Left renal pelvis (tissue), 4 donors: ENCODE data around the gene ACSL3. TPM values are rescaled to one million over a fixed set of nuclear protein-coding genes. Genes with fewer than 3 reads are reported as not detected.

Source experiments
- polyA plus RNA-seq, 4 donors: library from polyadenylated mRNA; unstranded; fragments of 120-200 nt; gene quantifications; one replicate each; pipeline ENCODE4 v1.2.1, GENCODE V29; 2013; ENCODE audit not compliant: insufficient read length in 4 of 4

The ACSL3 gene
- polyA plus RNA-seq, 4 donors = 59.6 to 79.1 (median 67.2) TPM

Other genes starting within 250 kb of the ACSL3 start
- 10 to 100 TPM; 24.7 to 32.7 (median 26.1) TPM for gene FARSB, start 204.9 kb upstream of the ACSL3 start, polyA plus RNA-seq
- not detected for gene MOGAT1, start 189.4 kb upstream of the ACSL3 start, polyA plus RNA-seq
- 10 to 100 TPM; 14.0 to 34.0 (median 16.5) TPM for gene KCNE4, start 191.2 kb downstream of the ACSL3 start, polyA plus RNA-seq